GM18867 (cell line): ENCODE results near the gene RPLP2.

Experiments
- ATAC-seq: cut with Tn5 transposase; IDR thresholded peaks from one replicate; pipeline ENCODE4 v1.9.1; 2021; ENCODE audit warnings: mild to moderate bottlenecking, moderate library complexity; ENCODE audit not compliant: unreplicated experiment

RPLP2 gene

DNA sequence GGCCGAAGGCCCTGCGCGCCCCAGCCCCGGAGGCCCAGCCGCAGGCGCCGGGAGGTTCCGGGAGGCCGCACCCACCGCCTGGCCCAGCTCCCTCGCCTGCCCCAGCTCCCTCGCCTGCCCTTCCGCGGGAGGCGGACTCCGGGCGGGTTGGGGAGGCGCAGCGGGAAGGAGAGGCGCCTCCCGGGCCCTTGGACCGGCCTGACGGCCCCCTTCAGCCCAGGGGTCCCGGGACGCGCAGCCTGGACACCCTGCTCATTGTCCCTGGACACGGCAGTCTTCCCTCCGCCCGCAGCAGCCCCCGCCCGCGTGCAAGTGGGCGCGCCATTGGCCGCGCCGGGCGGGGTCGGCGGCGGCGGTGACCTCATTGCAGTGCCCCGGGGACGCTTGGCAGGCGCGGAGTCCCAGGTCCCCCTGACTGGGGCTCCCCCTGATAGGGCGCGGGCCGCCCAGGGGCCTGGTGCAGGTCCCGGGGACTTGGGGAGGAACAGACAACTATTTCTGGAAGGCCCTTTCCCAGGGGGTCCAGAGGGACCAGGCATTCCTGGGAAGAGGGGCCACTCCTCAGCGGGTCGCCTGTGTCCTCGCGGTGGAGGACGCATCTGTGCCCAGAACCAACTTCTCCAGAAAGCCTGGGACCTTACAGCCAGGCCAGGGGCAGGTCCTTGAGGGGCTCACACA lies 23.5 kb downstream of the RPLP2 start:
- ATAC-seq, result no peak

DNA sequence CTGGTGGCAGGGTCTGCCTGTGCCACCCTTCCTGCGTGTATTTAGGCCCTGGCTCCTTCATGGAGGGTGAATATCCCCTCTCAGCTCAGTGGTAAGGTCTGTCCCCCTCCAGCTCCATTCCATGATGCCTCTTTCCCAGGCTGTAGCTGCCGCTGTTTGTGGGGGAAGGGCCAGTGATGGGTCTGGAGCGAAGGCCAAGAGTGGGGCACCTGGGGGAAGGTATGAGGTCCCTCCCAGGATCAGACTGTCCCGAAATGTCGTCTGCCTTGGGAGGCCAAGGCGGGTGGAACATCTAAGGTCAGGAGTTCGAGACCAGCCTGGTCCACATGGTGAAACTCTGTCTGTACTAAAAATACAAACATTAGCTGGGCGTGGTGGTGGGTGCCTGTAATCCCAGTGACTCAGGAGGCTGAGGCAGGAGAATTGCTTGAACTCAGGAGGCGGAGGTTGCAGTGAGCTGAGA lies 24.1 kb downstream of the RPLP2 start:
- no peak for ATAC-seq

DNA sequence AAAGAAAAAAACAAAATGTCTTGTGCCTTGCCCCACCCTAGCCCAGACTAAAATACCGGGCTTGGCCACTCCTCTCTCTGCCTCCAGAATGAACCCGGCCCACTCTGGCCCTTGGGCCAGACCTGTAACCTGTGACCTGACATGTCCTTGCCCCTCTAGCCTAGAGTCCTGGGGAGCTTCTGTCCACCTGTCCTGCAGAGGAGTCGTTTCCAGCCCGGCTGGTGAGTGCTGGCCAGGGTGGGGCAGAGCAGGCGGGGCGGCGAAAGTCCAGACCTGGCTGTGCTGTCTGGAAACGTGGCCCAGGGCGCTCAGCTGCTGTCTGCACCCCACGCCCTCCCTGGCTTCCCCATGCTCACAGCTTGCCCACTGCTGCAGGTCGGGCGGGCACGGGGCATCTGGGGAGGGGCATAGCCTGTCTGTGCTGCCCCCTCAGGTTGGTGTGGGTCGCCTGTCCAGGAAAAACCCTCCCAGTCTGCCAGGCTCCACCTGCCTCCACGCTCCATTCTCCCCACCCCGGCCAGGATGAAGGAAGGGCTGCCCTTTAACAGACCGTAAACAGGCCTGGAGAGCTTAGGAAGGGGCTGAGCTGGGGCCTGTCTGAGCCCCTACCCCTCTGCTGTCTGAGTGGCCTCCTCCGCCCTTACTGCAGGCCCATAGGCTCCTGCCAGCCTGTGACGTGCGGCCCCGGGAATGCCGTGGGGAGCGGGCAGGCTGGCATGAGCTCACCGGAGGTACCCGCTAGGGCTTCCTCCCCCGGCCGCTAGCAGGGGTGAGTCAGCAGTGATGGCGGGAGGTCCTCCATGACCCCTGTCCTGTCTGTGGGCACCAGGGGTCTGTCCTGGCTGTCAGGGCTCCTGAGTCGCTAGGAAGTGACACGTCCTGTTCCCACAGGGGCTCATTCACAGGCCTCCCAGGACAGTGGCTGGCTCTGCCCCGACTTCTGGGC lies 24.9 kb downstream of the RPLP2 start:
- ATAC-seq, result no peak

DNA sequence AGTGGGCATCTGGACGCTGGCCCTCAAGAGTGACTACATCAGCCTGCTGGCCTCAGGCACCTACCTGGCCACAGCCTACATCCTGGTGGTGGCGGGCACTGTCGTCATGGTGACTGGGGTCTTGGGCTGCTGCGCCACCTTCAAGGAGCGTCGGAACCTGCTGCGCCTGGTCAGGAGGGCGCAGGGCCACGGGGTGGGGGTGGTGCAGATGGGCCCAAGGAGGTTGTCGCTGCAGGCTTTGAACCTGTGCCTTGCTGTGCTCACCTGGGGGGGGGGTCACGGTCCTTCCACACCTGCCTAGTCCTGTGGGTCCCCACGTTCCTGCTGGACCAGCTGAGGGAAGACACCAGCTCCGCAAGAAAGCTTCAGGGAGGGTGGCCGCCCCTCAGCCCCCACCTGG lies 26.5 kb downstream of the RPLP2 start:
- ATAC-seq, result no peak

DNA sequence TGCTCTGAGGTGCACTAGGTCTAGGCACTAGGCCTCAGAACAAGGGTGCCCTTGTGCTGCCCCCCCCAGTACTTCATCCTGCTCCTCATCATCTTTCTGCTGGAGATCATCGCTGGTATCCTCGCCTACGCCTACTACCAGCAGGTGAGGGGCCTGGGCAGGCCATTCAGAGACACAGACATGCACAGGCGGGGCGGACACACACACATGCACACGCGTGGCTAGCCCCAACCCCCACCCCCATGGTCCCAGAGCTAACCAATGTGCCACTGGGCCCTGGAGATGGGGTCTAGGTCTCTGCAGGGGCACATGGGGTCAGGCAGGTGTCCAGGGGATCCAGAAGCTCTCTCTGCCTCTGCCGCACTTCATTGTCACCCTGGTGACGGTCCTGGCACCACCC lies 26.9 kb downstream of the RPLP2 start:
- no peak for ATAC-seq

DNA sequence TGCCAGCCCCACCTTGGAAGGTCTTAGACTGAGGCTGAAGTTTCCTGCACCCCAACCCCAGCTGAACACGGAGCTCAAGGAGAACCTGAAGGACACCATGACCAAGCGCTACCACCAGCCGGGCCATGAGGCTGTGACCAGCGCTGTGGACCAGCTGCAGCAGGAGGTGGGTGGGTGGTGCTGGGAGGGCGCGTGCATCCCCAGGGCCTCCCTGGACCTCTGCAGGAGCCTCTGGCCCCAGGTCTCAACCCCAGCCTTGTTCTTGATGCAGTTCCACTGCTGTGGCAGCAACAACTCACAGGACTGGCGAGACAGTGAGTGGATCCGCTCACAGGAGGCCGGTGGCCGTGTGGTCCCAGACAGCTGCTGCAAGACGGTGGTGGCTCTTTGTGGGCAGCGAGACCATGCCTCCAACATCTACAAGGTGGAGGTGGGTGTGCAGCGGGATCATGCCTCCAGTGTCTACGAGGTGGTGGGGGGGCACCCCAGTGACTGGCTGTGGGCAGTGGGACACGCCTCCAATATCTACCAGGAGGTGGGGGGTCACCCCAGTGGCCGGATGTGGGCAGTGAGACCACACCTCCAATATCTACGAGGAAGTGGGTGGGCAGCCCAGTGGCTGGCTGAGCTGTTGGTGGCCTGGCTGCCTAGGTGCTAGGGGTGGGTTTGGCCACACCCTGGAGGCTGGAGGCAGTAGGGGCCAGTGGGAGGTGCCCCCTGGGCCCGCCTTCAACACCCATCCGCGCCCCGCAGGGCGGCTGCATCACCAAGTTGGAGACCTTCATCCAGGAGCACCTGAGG lies 27.6 kb downstream of the RPLP2 start:
- no peak for ATAC-seq

DNA sequence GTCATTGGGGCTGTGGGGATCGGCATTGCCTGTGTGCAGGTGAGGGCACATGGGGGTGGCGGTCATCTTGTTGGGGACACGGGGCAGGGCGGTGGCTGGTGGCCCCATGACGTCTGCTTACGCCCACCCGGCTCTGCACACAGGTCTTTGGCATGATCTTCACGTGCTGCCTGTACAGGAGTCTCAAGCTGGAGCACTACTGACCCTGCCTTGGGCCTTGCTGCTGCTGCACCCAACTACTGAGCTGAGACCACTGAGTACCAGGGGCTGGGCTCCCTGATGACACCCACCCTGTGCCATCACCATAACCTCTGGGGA lies 28.2 kb downstream of the RPLP2 start:
- ATAC-seq, result no peak

DNA sequence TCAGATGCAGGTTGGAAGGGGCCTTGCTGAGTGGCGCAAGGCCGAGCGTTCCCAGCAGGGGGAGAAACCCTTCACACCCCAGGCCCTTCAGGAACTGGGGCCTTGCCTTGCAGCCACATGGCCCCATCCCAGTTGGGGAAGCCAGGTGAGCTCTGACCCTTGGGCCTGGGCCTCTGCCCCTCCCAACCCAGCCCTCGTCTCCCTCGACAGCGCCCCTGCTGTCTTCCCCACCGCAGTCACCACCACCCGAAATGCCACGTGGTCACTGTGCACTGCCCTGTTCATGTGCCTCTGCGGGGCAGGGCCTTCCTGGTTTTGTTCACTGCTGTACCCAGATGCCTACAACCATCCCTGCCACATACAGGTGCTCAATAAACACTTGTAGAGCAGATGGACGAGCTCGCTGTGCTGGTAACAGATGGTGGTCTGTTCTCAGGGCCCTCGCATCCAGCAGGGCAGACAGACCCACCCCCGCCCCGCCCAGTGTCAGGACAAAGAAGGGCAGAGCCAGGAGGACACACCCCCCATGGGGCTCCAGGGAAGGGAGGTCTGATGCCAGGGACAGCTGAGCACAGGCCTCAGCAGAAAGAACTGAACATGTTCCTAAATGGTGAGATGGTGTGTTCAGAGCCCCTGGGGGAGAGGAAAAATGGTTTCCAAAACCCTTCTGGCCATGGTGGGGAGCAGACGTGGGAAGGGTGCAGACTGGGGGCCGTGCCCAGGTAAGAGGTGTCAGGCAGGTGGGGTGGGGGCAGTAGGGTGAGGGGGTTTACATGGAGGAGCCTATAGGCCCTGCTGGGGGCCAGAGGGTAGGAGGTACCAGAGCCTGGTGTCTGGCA lies 28.9 kb downstream of the RPLP2 start:
- no peak for ATAC-seq

DNA sequence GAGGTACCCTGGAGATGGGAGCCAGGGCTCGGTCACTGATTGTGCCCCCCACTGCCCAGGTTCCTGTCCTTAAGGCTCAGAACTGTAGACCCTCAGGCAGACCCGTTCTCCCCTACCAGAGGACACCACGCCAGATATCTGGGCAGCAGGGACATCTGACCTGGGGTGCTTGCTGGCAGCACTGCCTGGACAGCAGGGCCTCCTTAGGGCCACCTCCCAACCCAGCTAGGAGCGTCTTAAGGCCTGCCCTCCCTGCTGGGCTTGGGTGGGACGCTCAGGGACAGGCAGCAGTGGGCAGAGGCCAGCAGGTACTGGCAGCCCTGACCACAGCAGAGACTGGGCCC lies 29.5 kb downstream of the RPLP2 start:
- ATAC-seq, result no peak

DNA sequence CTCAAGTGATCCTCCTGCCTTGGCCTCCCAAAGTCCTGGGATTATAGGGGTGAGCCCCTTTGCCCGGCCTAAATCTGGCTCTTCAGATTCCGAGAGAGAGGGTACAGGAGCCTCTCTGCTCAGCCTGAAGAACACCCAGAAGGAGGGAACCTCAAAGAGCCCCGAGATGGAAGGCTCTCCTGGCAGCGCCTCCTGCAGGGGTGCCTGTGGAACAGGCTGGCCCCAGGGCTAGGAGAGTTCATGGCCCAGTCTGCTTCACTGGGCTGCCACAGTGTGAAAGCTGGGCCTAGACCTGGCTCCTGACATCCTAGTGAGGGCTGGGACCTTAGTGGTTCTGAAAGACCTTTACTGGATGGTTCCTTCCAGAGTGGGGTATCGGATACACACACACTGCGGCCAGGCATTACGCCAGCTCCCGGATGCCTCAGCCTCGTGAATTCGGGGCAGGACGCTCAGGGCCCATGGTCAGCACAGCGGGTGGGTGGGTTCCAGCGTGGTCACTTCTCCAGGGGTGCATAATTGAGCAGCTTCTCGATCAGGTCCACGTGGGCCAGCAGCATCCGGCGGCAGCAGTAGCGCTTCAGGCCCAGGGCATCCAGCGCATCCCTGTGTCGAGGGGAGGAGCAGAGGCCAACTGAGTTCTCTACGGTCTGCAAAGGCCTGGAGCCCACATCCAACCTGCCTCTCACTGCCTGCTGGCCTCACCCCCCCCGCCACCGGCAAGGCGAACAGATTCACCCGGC lies 30.3 kb downstream of the RPLP2 start:
- no peak for ATAC-seq

DNA sequence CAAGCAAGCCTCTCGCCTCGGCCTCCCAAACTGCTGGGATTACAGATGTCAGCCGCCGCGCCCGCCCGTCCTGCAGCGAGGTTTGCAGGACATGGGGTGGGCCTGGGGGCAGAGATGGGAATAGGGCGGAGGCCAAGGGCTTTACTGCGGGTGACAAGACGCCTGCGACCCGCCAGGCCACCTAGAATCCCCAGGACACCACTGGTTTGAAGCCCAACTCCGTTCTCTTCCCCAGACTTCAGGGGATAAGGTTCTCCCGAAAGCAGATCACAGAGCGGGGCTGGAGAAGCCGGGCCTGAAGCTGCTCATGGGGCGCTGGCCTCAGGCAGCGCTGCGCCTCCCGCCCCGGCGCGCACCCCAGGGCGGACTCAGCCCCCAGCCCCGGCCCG lies 32.2 kb downstream of the RPLP2 start:
- ATAC-seq, result peak; percentile 30

DNA sequence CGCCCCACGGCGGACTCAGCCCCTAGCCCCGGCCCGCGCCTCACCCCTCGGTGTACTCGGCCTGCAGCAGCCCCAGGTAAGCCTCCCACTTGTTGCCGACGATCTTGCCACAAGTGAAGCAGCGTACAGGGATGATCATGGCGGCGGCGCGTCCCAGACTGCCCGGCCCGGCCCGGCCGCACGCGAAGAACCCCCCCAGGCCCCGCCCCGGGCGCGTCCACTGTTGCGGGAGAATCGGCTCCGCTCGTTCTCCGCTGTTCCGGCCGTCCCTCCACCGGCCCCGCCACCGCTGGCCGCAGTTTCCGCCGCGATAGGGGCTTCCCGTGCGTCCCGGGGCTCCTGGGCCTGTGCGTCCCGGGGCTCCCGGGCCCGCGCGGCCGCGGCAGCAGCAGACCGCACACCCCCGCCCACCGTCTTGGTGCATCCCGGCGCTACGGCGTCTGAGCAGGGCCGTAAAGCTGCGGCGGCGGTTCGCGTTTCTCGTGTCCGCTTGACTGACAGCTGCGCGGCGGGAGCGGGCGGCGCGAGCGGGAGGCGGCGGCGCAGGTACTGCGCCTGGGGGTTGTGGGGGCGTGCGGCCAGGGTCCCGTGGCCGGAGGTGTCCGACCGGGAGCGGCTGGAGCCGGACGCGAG lies 32.7 kb downstream of the RPLP2 start, which contains the start of the genes POLR2L and TSPAN4:
TSS of gene POLR2L (minus strand) at position 160 of the 633 bp plus-strand sequence. CDS start at position 139, 21 bp downstream.
TSS of gene TSPAN4 (plus strand) at position 483 of the 633 bp plus-strand sequence. CDS start 7,453 bp downstream, outside the sequence.
- peak; percentile 62 for ATAC-seq

DNA sequence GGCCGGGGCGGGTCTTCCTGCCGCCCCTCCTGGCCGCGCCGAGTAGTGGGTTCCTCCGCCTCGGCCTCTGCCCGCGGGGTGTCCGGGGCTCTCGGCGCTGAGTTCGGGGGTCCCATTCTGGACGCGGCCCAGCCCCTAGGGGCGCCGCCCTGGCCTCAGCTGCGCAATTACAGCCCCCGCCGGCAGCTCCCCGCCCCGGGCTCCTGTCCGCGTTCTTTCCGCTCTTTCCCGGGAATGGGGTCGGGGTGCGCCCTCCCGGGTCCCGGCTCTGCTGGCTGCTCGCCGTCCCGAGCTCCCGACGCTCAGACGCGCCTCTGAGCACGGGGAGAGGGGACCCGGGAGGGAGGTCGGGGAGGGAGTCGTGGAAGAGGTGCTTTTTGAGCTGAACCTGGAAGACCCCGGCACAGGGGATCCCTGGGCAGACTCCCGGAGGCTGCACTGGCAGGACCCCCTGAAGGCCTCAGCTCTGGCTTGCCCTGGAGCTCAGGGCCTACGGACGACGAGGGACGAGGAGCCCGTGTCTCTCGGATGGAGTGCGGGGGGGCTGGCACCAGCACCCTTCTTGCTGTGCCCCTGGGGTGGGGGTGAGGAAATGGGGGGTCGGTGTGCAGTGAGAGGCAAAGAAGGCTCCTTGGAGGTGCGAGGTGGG lies 33.4 kb downstream of the RPLP2 start:
- ATAC-seq, result peak; percentile 3

DNA sequence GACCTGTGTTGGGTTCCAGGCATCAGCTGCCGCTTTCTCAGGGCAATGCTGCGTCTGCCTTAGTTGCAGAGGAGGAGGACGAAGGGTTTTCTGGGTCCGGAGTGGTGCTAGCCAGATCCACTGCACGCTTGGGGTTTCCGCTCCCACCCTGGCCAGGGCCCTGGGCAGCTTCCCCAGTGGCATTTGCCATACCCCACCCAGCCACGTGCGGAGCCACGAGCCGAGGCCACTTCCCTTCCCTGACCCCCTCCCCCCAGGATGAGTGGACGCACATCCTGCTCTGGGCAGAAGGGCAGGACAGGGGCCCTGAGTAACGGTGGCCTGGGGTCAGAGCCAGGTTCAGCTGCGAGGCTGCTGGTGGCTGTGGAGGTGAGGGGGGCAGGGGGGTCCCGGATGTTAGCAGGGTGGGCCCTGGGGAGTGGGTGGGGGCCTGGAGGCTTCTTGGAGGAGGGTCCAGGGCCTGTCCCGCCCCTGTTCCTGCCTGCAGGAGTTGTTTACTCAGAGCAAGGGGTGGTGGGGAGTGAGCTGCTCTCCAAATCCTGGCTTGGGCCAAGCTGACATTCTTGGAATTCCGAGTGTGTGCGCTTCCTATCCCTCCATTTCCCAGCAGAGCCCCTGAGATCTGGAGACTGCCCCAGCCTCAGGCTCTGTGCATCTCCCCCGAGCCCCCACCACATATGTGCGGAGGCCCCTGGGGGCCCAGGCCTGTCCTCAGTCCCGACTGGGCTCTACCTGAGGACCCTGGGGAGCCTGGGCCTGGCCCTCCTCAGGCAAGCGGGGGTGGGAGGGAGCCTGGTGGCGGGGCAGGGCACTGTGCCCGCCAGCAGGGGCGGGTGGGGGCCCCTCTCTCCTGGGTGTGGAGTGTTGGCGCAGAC lies 34.3 kb downstream of the RPLP2 start:
- no peak for ATAC-seq

DNA sequence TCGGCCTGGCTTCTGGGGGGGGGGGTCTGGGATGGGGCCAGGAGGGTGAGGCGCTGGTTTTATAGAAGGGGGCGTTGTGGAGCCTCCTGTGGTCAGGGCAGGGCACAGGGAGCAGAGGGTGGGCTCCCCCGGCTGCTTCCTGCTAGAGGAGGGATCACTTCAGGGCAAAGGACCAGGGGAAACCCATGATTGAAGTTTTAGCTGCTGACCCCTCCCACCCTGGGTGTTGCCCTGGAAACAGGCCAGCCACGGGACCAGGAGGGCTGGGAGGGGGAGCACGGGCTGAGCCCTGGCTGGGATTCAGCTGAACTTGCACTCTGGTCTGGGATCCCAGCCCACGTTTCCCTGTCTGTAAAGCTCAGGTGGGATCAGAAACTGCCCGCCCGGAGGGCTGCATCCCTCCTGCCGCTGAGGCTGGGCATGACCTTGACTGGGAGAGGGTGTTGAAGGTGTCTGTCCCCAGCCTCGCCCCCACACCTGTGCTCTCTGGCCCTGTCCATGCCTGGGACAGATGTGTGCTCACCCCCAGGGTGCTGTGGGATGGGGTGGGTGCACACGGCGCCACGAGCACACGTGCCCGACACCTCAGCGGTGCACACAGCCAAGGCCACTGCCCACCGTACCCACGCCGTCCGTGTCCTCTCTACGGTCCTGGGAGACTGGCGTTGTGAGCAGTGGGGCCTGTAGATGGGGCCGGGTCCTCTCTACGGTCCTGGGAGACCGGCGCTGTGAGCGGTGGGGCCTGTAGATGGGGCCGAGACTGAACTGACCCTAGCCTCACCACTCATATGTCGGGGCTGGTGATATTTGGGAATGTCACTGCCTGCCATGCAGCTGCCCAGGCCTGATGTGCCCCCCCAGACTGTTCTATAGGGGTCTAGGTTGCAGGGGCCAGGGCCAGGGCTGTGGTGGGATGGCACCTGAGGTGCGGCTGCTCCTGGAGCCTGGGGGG lies 35.2 kb downstream of the RPLP2 start:
- no peak for ATAC-seq

DNA sequence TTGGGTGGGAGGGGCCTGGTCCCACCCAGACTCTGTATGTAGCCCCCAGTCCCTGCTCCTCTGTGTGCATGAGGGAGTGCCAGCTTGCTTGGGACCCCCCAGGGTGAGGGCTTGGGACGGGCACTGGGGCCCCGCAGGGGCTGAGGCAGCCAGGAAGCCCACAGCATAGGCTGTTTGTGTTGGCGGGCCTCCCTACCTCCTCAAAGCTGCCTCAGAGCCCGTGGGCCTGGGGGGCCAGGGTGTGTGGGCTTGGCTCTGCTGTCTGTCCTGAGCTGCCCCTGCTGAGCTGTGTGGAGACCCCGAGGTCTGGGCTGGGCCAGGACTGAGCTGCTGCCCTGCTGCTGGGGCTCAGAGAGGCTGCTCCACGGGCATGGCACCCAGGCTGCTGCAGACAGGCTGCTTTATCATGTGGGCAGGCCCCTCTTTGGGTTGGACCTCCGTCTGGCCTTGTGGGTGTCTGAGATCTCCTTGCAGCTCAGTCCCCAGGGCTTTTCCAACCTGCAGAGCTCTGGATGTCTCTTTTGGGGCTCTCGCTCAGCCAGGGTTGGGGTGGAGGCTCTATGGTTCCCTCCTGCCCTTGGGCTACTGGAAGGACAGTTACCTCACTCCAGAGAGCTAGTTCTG lies 36.2 kb downstream of the RPLP2 start:
- ATAC-seq, result no peak
